ENCODE data around the gene TSHR. TPM values are rescaled to one million over a fixed set of nuclear protein-coding genes. Genes with fewer than 3 reads are reported as not detected.

TSHR gene
- total RNA-seq, 1 donor from 2014 or later = not detected

DNA sequence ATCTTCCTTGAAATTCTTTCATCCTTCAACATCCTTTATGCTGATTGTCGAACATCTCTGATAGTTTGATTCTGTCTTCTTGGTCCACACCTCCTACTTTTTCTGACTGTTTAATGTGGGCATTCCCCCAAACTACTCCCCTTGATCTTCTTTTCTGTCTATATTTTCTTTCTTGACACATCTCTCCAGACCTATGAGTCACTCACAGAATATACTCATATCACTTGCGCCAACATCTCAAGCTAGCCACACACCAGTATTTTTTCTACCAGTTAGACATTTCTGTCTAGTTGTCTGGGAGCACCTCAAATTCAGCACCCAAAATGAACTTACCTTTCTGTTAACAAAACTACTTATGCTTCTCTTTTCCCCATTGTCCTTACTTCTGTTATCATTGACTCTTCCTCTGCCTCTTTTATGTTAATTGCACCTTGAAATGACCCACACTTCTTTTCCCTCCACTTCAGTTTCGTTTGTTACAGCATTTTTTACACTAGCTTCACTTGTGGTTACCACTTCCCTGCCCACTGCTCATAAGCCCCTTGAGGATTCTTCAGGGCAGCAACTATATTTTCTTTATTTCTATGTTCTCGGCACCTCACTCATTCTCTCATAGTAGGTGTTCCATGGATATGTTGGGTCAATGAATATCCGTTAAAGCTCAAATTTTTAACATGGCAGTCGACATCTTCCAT lies 33.5 kb downstream of the TSHR start:
- H3K36me3 Mint-ChIP-seq (ENCODE audit: low read depth, unreplicated experiment) = no peaks in the 10 kb centered on the region
- DNase-seq (ENCODE audit: low read depth) (peak; percentile 14), FAIRE-seq (no peak)
- H3K4me3 Mint-ChIP-seq (ENCODE audit: unreplicated experiment) = no peak overlapping the region
- no peaks in the 10 kb centered on the region for H4K20me1 ChIP-seq (ENCODE audit: insufficient read depth, low read length)
- no peak overlapping the region for H3K27ac Mint-ChIP-seq (ENCODE audit: unreplicated experiment)
- H3K27ac ChIP-seq (ENCODE audit: low read depth, low read length) = no peak overlapping the region
- H3K9me3 ChIP-seq (ENCODE audit: insufficient read depth, low read depth, low read length) = no peaks in the 10 kb centered on the region
- no peak for TF ChIP-seq EZH2 (IDR thresholded peaks at IDR 0.05; ENCODE audit: insufficient read depth, low read length)
- TF ChIP-seq, protein P1, sequence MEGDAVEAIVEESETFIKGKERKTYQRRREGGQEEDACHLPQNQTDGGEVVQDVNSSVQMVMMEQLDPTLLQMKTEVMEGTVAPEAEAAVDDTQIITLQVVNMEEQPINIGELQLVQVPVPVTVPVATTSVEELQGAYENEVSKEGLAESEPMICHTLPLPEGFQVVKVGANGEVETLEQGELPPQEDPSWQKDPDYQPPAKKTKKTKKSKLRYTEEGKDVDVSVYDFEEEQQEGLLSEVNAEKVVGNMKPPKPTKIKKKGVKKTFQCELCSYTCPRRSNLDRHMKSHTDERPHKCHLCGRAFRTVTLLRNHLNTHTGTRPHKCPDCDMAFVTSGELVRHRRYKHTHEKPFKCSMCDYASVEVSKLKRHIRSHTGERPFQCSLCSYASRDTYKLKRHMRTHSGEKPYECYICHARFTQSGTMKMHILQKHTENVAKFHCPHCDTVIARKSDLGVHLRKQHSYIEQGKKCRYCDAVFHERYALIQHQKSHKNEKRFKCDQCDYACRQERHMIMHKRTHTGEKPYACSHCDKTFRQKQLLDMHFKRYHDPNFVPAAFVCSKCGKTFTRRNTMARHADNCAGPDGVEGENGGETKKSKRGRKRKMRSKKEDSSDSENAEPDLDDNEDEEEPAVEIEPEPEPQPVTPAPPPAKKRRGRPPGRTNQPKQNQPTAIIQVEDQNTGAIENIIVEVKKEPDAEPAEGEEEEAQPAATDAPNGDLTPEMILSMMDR (IDR thresholded peaks at IDR 0.05; ENCODE audit: insufficient read depth, low read depth, low read length) = no peak
- H3K27me3 ChIP-seq (ENCODE audit: insufficient read depth, low read length) = peaks cover 9% of the 10 kb centered on the region
- no peaks in the 10 kb centered on the region for H3K27me3 Mint-ChIP-seq (ENCODE audit: low read depth, unreplicated experiment)
- H3K4me1 ChIP-seq (ENCODE audit: insufficient read depth, low read length) = no peaks in the 10 kb centered on the region
- no peak overlapping the region for H3K9ac ChIP-seq (ENCODE audit: low read length)
- no peak overlapping the region for H3K4me2 ChIP-seq (ENCODE audit: low read length)
- no peaks in the 10 kb centered on the region for H3K9me3 Mint-ChIP-seq (ENCODE audit: unreplicated experiment)
- no peak overlapping the region for H2AFZ ChIP-seq (ENCODE audit: low read depth, low read length)
- no peaks in the 10 kb centered on the region for H3K36me3 ChIP-seq (ENCODE audit: insufficient read depth, low read length)
- H3K4me3 ChIP-seq (ENCODE audit: insufficient read depth, low read depth, low read length) = no peak overlapping the region
- H3K4me1 Mint-ChIP-seq (ENCODE audit: low read depth, unreplicated experiment) = no peaks in the 10 kb centered on the region
- no peaks in the 10 kb centered on the region for H3K79me2 ChIP-seq (ENCODE audit: insufficient read depth, low read length)

DNA sequence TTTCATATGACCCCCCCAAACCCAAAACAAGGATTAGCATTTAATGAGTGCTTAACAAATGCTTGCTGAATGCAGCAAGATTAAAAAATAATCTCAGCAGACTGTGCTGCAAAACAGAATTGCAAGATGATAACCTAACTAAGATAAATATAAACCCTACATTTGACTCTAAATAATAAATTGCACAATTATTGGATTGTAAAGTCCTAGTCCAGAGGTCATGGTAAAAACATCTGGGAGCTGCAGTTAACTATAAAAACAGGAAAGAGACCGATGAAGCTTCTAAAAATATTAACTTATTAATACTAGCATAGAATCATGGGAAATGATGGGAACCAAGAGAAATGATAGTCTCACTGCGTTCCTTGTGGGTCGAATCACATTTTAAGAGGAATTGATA lies 37.2 kb downstream of the TSHR start:
- TF ChIP-seq, protein P1 (IDR thresholded peaks at IDR 0.05; ENCODE audit: insufficient read depth, low read depth, low read length) = no peak
- no peak for TF ChIP-seq EZH2 (IDR thresholded peaks at IDR 0.05; ENCODE audit: insufficient read depth, low read length)
- no peaks in the 10 kb centered on the region for H3K36me3 Mint-ChIP-seq (ENCODE audit: low read depth, unreplicated experiment)
- H3K27me3 Mint-ChIP-seq (ENCODE audit: low read depth, unreplicated experiment) = no peaks in the 10 kb centered on the region
- Histone ChIP-seq H3K9me3 (ENCODE audit: insufficient read depth, low read depth, low read length) (no peaks in the 10 kb centered on the region), H3K9ac (ENCODE audit: low read length) (no peak overlapping the region), H3K4me2 (ENCODE audit: low read length) (no peak overlapping the region), H2AFZ (ENCODE audit: low read depth, low read length) (no peak overlapping the region), H4K20me1 (ENCODE audit: insufficient read depth, low read length) (no peaks in the 10 kb centered on the region), H3K27me3 (ENCODE audit: insufficient read depth, low read length) (peaks cover 7% of the 10 kb centered on the region), H3K4me3 (ENCODE audit: insufficient read depth, low read depth, low read length) (no peak overlapping the region), H3K27ac (ENCODE audit: low read depth, low read length) (no peak overlapping the region), H3K4me1 (ENCODE audit: insufficient read depth, low read length) (no peaks in the 10 kb centered on the region), H3K36me3 (ENCODE audit: insufficient read depth, low read length) (no peaks in the 10 kb centered on the region), H3K79me2 (ENCODE audit: insufficient read depth, low read length) (no peaks in the 10 kb centered on the region)
- DNase-seq (ENCODE audit: low read depth) (no peak), FAIRE-seq (no peak)
- no peaks in the 10 kb centered on the region for H3K9me3 Mint-ChIP-seq (ENCODE audit: unreplicated experiment)
- no peak overlapping the region for H3K27ac Mint-ChIP-seq (ENCODE audit: unreplicated experiment)
- no peaks in the 10 kb centered on the region for H3K4me1 Mint-ChIP-seq (ENCODE audit: low read depth, unreplicated experiment)
- no peak overlapping the region for H3K4me3 Mint-ChIP-seq (ENCODE audit: unreplicated experiment)

Measured in astrocyte (in vitro differentiated cells and primary cell).